ENCODE data around the gene AFAP1L1.
"Not testable (repeated sequence)": the region's sequence is repeated elsewhere in the genome, so short reads cannot be mapped to it uniquely, and the experiment has no call there.

The AFAP1L1 gene

GRCh38 chr5:149375434-149375833 is 103.8 kb downstream of the AFAP1L1 start:
- no peak for DNase-seq

GRCh38 chr5:149376104-149376503 is 104.4 kb downstream of the AFAP1L1 start:
- no peak for DNase-seq

GRCh38 chr5:149376711-149377447 is 105.2 kb downstream of the AFAP1L1 start:
- no peak for DNase-seq

- DNase-seq = no peak
These were observed 106.7 kb downstream of the AFAP1L1 start for GRCh38 chr5:149378241-149378820.

GRCh38 chr5:149379177-149379761 is 107.6 kb downstream of the AFAP1L1 start, which contains the start of gene IL17B:
Gene IL17B, minus strand, starts transcription at chr5:149379292. Its CDS starts 67 bp downstream, at chr5:149379225.
- no peak for DNase-seq

GRCh38 chr5:149379818-149380374 is 108.2 kb downstream of the AFAP1L1 start:
- no peak for DNase-seq

GRCh38 chr5:149380466-149381121 is 108.9 kb downstream of the AFAP1L1 start:
- DNase-seq = peak; percentile 72

GRCh38 chr5:149381261-149381985 is 109.8 kb downstream of the AFAP1L1 start:
- no peak for DNase-seq

- peak; percentile 78 for DNase-seq
These were observed 110.3 kb downstream of the AFAP1L1 start for GRCh38 chr5:149381986-149382338.

GRCh38 chr5:149382517-149383220 is 111.0 kb downstream of the AFAP1L1 start:
- no peak for DNase-seq

- peak; percentile 51 for DNase-seq
These were observed 111.7 kb downstream of the AFAP1L1 start for GRCh38 chr5:149383399-149383798.

GRCh38 chr5:149386166-149386565 is 114.5 kb downstream of the AFAP1L1 start:
- no peak for DNase-seq

GRCh38 chr5:149387081-149387631 is 115.5 kb downstream of the AFAP1L1 start:
- DNase-seq = peak; percentile 68

- DNase-seq = peak; percentile 45
These were observed 116.3 kb downstream of the AFAP1L1 start for GRCh38 chr5:149387982-149388381.

GRCh38 chr5:149388498-149389190 is 117.0 kb downstream of the AFAP1L1 start:
- no peak for DNase-seq

GRCh38 chr5:149389552-149390495 is 118.2 kb downstream of the AFAP1L1 start:
- no peak for DNase-seq

- DNase-seq = not testable (repeated sequence)
These were observed 119.4 kb downstream of the AFAP1L1 start for GRCh38 chr5:149391076-149391475.
